Central memory CD4-positive, alpha-beta T cell (primary cell): ENCODE measurements around the gene LMBRD2.
"Not testable (repeated sequence)": the region's sequence is repeated elsewhere in the genome, so short reads cannot be mapped to it uniquely, and the experiment has no call there.

ENCODE experiments used
- DNase-seq: peaks from one replicate; pipeline ENCODE4 v3.0.0; 2022

LMBRD2 gene

GRCh38 chr5:36160617-36161016 is 8.9 kb upstream of the LMBRD2 start:
- no peak for DNase-seq

GRCh38 chr5:36158144-36158543 is 6.5 kb upstream of the LMBRD2 start:
- DNase-seq = no peak

- DNase-seq = no peak
Measured at GRCh38 chr5:36156619-36157018, 4.9 kb upstream of the LMBRD2 start.

- no peak for DNase-seq
Measured at GRCh38 chr5:36156121-36156601, 4.5 kb upstream of the LMBRD2 start.

- DNase-seq = no peak
Measured at GRCh38 chr5:36155291-36155690, 3.6 kb upstream of the LMBRD2 start.

- DNase-seq = no peak
Measured at GRCh38 chr5:36153726-36154125, 2.0 kb upstream of the LMBRD2 start.

- no peak for DNase-seq
Measured at GRCh38 chr5:36153298-36153677, 1.6 kb upstream of the LMBRD2 start.

- no peak for DNase-seq
Measured at GRCh38 chr5:36152324-36153297, 924 bp upstream of the LMBRD2 start.

GRCh38 chr5:36150676-36151433 is 832 bp downstream of the LMBRD2 start:
- DNase-seq = peak; percentile 16

- DNase-seq = no peak
Measured at GRCh38 chr5:36147681-36148080, 4.0 kb downstream of the LMBRD2 start.

GRCh38 chr5:36146390-36146789 is 5.3 kb downstream of the LMBRD2 start:
- no peak for DNase-seq

- DNase-seq = no peak
Measured at GRCh38 chr5:36145311-36145710, 6.4 kb downstream of the LMBRD2 start.

GRCh38 chr5:36138900-36139683 is 12.6 kb downstream of the LMBRD2 start:
- DNase-seq = no peak

- no peak for DNase-seq
Measured at GRCh38 chr5:36136581-36136980, 15.1 kb downstream of the LMBRD2 start.

GRCh38 chr5:36135988-36136387 is 15.7 kb downstream of the LMBRD2 start:
- DNase-seq = no peak

- not testable (repeated sequence) for DNase-seq
Measured at GRCh38 chr5:36133009-36133408, 18.7 kb downstream of the LMBRD2 start.

- not testable (repeated sequence) for DNase-seq
Measured at GRCh38 chr5:36129666-36130065, 22.0 kb downstream of the LMBRD2 start.

- DNase-seq = no peak
Measured at GRCh38 chr5:36128795-36129194, 22.9 kb downstream of the LMBRD2 start.

- no peak for DNase-seq
Measured at GRCh38 chr5:36125868-36126267, 25.8 kb downstream of the LMBRD2 start.

GRCh38 chr5:36111238-36111637 is 40.4 kb downstream of the LMBRD2 start:
- DNase-seq = no peak

GRCh38 chr5:36108758-36109460 is 42.8 kb downstream of the LMBRD2 start:
- no peak for DNase-seq

GRCh38 chr5:36105819-36106218 is 45.9 kb downstream of the LMBRD2 start:
- DNase-seq = no peak
